Fibroblast of lung (primary cell): ENCODE data around the gene XPO6. TPM values are rescaled to one million over a fixed set of nuclear protein-coding genes. Genes with fewer than 3 reads are reported as not detected.

Source experiments
- DNase-seq, 2 donors: peaks; one replicate each; pipeline versions ENCODE4 v3.0.0 to v3.0.0-alpha.2; 2010; ENCODE audit warnings: low read depth in 2 of 2
- H2AFZ ChIP-seq: 2 replicates; pipeline ENCODE4 v1.5.1; 2012; ENCODE audit warnings: low read length, control low read depth, inconsistent platforms
- H3K27ac ChIP-seq: 2 replicates; pipeline ENCODE4 v1.5.1; 2011; ENCODE audit warnings: low read length, control low read depth; ENCODE audit not compliant: insufficient read depth
- H3K27me3 ChIP-seq: 2 replicates; pipeline ENCODE4 v1.5.1; 2011; ENCODE audit warnings: mild to moderate bottlenecking, low read length; ENCODE audit not compliant: control insufficient read depth, insufficient read depth
- H3K36me3 ChIP-seq: 2 replicates; pipeline ENCODE4 v1.5.1; 2011; ENCODE audit warnings: low read length; ENCODE audit not compliant: control insufficient read depth, insufficient read depth
- H3K4me1 ChIP-seq: 2 replicates; pipeline ENCODE4 v1.5.1; 2011; ENCODE audit warnings: low read length; ENCODE audit not compliant: control insufficient read depth, insufficient read depth; ENCODE audit errors: extremely low read depth
- H3K4me2 ChIP-seq: 2 replicates; pipeline ENCODE4 v1.5.1; 2011; ENCODE audit warnings: low read length, control low read depth; ENCODE audit not compliant: insufficient read depth; ENCODE audit errors: extremely low read depth
- H3K4me3 ChIP-seq, 4 experiments: fragments of 200-600 bp in 1 of 4; sonication (generic) in 1 of 4; replicated peaks in 1 of 4; 2 replicates each; pipeline ENCODE4 v1.5.1; 2011 to 2016; ENCODE audit warnings: low read length in 4 of 4, low read depth in 3 of 4, mild to moderate bottlenecking in 3 of 4, control low read depth in 2 of 4, inconsistent platforms in 1 of 4, mixed read lengths in 1 of 4; ENCODE audit not compliant: insufficient read depth in 1 of 4; ENCODE audit errors: control extremely low read depth in 1 of 4
- H3K79me2 ChIP-seq: 2 replicates; pipeline ENCODE4 v1.5.1; 2012; ENCODE audit warnings: mild to moderate bottlenecking, low read length, inconsistent platforms; ENCODE audit not compliant: control insufficient read depth, insufficient read depth
- H3K9ac ChIP-seq: 2 replicates; pipeline ENCODE4 v1.5.1; 2011; ENCODE audit warnings: mild to moderate bottlenecking, low read length, control low read depth; ENCODE audit not compliant: insufficient read depth
- H3K9me3 ChIP-seq: 2 replicates; pipeline ENCODE4 v1.5.1; 2012; ENCODE audit warnings: low read depth, low read length; ENCODE audit not compliant: control insufficient read depth, insufficient read depth
- H4K20me1 ChIP-seq: 2 replicates; pipeline ENCODE4 v1.5.1; 2011; ENCODE audit warnings: low read length; ENCODE audit not compliant: control insufficient read depth, insufficient read depth; ENCODE audit errors: extremely low read depth
- EZH2 ChIP-seq: IDR thresholded peaks from 2 replicates; pipeline ENCODE4 v1.5.1; 2012; ENCODE audit warnings: low read length, control low read depth, mild to moderate bottlenecking; ENCODE audit errors: missing control alignments
- polyA plus RNA-seq, 2 donors: library from polyadenylated mRNA; depleted of rRNA in 1 of 2; stranded (reverse) in 1 of 2; unstranded in 1 of 2; fragments of >200 nt; gene quantifications; 2 replicates each; pipeline ENCODE4 v1.2.1, GENCODE V29; 2011 to 2012; ENCODE audit warnings: missing spikeins in 1 of 2
- total RNA-seq: library from RNA; depleted of rRNA; stranded (reverse); fragments of >200 nt; gene quantifications from 2 replicates; pipeline ENCODE4 v1.2.1, GENCODE V29; 2014
- TF ChIP-seq, protein P1 (sequence below), 2 donors: IDR thresholded peaks in 1 of 2; conservative IDR thresholded peaks in 1 of 2; 1 replicate in 1 of 2; 2 replicates in 1 of 2; pipeline ENCODE4 v1.5.1; 2011 to 2012; ENCODE audit warnings: low read length in 2 of 2, control low read depth in 1 of 2, inconsistent platforms in 1 of 2, low read depth in 1 of 2, mild to moderate bottlenecking in 1 of 2

XPO6 gene
- total and polyA plus RNA-seq, 2 donors (not counting 1 experiment from before 2014, with no cell fraction given): 134 to 185 TPM

DNA sequence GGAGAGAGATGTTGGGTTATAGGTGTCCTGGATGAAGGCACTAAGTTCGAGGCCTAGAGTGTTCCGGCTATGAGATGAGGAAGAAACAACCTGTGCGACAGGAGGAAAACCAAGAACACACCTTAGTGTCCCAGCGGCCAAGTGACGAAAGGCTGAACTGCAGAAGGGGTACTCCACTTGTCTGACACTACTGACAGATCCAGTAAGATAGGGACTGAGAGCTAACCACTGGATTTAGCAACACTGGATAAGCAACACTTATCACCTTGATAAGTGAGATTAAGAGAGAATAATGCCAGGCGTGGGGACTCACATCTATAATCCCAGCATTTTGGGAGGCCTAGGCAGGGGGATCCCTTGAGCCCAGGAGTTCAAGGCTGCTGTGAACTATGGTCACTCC lies 7.1 kb downstream of the XPO6 start:
- no peak for TF ChIP-seq EZH2
- TF ChIP-seq, protein P1, sequence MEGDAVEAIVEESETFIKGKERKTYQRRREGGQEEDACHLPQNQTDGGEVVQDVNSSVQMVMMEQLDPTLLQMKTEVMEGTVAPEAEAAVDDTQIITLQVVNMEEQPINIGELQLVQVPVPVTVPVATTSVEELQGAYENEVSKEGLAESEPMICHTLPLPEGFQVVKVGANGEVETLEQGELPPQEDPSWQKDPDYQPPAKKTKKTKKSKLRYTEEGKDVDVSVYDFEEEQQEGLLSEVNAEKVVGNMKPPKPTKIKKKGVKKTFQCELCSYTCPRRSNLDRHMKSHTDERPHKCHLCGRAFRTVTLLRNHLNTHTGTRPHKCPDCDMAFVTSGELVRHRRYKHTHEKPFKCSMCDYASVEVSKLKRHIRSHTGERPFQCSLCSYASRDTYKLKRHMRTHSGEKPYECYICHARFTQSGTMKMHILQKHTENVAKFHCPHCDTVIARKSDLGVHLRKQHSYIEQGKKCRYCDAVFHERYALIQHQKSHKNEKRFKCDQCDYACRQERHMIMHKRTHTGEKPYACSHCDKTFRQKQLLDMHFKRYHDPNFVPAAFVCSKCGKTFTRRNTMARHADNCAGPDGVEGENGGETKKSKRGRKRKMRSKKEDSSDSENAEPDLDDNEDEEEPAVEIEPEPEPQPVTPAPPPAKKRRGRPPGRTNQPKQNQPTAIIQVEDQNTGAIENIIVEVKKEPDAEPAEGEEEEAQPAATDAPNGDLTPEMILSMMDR (conservative IDR thresholded peaks at IDR 0.05 in 1 of 2, IDR thresholded peaks at IDR 0.05 in 1 of 2; ENCODE audit: low read depth in 1 of 2, low read length in 2 of 2): no peak
- H4K20me1 ChIP-seq: no peaks in the 10 kb centered on the region
- H3K79me2 ChIP-seq: peaks cover 96% of the 10 kb centered on the region
- no peak for DNase-seq
- H3K27me3 ChIP-seq: no peaks in the 10 kb centered on the region
- peaks cover 26% of the 10 kb centered on the region for H3K36me3 ChIP-seq
- no peak overlapping the region for H2AFZ ChIP-seq
- H3K27ac ChIP-seq: no peak overlapping the region
- no peak overlapping the region for H3K4me3 ChIP-seq
- no peaks in the 10 kb centered on the region for H3K9me3 ChIP-seq
- no peak overlapping the region for H3K9ac ChIP-seq
- H3K4me2 ChIP-seq: no peak overlapping the region
- H3K4me1 ChIP-seq: peaks cover 3% of the 10 kb centered on the region

DNA sequence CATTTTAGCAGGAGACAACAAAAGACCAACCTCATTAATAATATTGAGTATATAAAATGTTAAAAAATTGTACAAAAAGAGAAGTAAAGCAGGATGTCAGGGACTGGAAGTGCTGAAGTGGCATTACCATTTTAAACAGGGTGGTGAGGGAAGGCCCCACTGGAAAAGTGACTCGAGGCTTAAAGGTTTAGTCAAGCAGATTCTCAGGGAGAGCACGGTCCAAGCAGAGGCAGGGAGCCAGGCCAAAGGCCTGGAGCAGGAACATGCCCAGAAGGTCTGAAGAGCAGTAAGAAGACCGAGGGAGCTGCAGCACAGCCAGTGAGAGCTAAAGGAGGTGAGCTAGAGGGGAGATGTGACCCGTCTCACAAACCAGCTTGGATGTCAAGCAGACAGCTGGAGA lies 7.6 kb downstream of the XPO6 start:
- Histone ChIP-seq H3K9ac (no peak overlapping the region), H3K4me2 (no peak overlapping the region), H3K27me3 (no peaks in the 10 kb centered on the region), H3K27ac (no peak overlapping the region), H3K4me1 (peaks cover 3% of the 10 kb centered on the region), H2AFZ (no peak overlapping the region), H4K20me1 (no peaks in the 10 kb centered on the region), H3K36me3 (peaks cover 26% of the 10 kb centered on the region), H3K79me2 (peaks cover 96% of the 10 kb centered on the region), H3K9me3 (no peaks in the 10 kb centered on the region), H3K4me3 (no peak overlapping the region)
- DNase-seq: no peak
- TF ChIP-seq EZH2: no peak
- TF ChIP-seq, protein P1 (conservative IDR thresholded peaks at IDR 0.05 in 1 of 2, IDR thresholded peaks at IDR 0.05 in 1 of 2; ENCODE audit: low read depth in 1 of 2, low read length in 2 of 2): no peak

DNA sequence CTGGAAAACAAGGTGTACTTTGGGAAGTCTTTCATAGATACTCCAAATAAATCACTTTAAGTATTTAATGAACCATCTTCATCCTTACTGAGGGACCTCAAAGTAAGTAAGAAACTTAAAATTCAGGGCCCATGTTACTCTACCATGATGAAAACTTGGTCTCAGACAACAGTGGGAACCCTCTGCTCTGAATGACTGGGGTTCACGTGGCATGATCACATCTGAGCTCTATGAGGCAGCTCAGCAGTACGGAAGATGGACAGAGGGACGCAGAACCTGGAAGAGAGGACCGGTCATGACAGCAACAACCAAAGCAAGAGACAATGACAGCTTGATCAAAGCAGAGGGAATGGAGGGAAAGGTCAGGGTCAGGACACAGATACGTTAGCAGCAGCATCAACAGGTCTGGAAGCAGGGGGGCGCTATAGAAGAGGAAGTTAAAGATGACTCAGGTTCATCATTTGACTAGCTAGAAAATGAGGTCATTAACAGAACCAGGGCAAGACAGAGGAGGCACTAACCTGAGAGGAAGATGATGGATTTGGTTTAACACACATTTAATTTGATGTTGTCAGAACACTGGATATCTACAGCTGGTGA lies 9.5 kb downstream of the XPO6 start:
- Histone ChIP-seq H3K9ac (no peak overlapping the region), H3K4me2 (no peak overlapping the region), H2AFZ (no peak overlapping the region), H3K36me3 (peaks cover 21% of the 10 kb centered on the region), H4K20me1 (no peaks in the 10 kb centered on the region), H3K9me3 (no peaks in the 10 kb centered on the region), H3K79me2 (peaks cover 89% of the 10 kb centered on the region), H3K27ac (no peak overlapping the region), H3K4me1 (no peaks in the 10 kb centered on the region), H3K27me3 (no peaks in the 10 kb centered on the region), H3K4me3 (no peak overlapping the region)
- no peak for DNase-seq
- TF ChIP-seq, protein P1 (conservative IDR thresholded peaks at IDR 0.05 in 1 of 2, IDR thresholded peaks at IDR 0.05 in 1 of 2; ENCODE audit: low read depth in 1 of 2, low read length in 2 of 2): no peak
- no peak for TF ChIP-seq EZH2
